ENCODE results near the gene GGA3. TPM values are rescaled to one million over a fixed set of nuclear protein-coding genes. Genes with fewer than 3 reads are reported as not detected.

Gene GGA3
- total RNA-seq, 6 donors from 2014 or later: 32.3 to 139 (median 55.4) TPM

DNA sequence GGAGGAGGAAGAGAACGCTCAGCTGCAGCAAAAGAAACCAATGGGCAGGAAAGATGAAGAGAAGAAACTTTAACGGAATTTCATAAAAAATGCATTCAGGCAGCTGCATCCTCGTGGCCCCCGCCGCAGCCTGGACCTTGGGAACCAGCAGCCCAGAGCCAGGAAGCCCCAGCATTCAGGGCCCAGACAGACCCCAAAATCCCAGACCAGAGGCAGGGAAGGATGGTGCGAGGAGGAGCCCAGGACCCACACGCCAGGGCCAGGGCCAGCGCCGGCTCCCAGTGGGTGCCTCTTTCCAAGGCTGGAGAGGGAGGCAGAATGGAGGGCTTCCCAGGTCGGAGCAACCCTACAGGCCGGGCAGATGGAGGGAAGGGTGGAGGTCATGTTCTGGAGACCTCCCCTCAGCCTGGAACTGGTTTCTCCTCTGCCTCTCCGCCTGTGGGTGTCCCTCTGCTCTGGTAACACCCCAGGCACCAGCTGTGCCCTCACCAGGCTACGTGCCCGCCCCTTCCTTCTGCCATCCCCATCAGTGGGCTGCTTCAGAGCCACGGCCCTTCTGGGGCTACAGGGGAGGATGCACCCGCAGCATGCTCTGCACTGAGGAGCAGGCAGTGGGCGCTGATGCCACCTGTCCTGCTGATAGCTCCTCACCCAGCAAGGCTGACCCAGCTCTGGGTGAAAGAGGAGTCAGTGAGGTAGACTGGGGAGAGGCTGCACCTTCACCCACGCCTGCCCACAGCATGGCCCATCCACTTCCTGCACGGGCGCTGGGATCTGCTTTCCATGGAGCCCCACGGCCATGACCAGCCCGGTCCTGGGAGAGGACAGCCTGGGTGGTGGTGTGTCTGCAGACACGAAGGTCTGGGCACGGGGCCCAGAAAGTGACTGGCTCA is 10.8 kb upstream of the GGA3 start:
- Histone ChIP-seq H3K27me3 (no peaks in the 10 kb centered on the region), H3K4me1 (peaks cover 13 to 35% (median 25%) of the 10 kb centered on the region in 4 donors), H3K4me3 (peak overlapping the region; percentile 79 to 98 (median 92)), H3K9me3 (no peaks in the 10 kb centered on the region), H3K27ac (peak overlapping the region; percentile 93 to 99 (median 95)), H3K36me3 (peaks cover 0 to 8% (median 2%) of the 10 kb centered on the region in 4 donors)
- DNase-seq (peak in 1 of 2 donors; percentile 80), ATAC-seq (ENCODE audit: low FRiP score in 2 of 2) (no peak)
- TF ChIP-seq, protein P1, sequence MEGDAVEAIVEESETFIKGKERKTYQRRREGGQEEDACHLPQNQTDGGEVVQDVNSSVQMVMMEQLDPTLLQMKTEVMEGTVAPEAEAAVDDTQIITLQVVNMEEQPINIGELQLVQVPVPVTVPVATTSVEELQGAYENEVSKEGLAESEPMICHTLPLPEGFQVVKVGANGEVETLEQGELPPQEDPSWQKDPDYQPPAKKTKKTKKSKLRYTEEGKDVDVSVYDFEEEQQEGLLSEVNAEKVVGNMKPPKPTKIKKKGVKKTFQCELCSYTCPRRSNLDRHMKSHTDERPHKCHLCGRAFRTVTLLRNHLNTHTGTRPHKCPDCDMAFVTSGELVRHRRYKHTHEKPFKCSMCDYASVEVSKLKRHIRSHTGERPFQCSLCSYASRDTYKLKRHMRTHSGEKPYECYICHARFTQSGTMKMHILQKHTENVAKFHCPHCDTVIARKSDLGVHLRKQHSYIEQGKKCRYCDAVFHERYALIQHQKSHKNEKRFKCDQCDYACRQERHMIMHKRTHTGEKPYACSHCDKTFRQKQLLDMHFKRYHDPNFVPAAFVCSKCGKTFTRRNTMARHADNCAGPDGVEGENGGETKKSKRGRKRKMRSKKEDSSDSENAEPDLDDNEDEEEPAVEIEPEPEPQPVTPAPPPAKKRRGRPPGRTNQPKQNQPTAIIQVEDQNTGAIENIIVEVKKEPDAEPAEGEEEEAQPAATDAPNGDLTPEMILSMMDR (IDR thresholded peaks at IDR 0.05): no peak
- TF ChIP-seq EP300 (IDR thresholded peaks at IDR 0.05) (no peak), POLR2A (IDR thresholded peaks at IDR 0.05) (no peak), POLR2AphosphoS5 (IDR thresholded peaks at IDR 0.05) (no peak)
- 53 to 60% methylated on average over 14 to 22 of the region's 24 CpGs for WGBS, 2 donors

DNA sequence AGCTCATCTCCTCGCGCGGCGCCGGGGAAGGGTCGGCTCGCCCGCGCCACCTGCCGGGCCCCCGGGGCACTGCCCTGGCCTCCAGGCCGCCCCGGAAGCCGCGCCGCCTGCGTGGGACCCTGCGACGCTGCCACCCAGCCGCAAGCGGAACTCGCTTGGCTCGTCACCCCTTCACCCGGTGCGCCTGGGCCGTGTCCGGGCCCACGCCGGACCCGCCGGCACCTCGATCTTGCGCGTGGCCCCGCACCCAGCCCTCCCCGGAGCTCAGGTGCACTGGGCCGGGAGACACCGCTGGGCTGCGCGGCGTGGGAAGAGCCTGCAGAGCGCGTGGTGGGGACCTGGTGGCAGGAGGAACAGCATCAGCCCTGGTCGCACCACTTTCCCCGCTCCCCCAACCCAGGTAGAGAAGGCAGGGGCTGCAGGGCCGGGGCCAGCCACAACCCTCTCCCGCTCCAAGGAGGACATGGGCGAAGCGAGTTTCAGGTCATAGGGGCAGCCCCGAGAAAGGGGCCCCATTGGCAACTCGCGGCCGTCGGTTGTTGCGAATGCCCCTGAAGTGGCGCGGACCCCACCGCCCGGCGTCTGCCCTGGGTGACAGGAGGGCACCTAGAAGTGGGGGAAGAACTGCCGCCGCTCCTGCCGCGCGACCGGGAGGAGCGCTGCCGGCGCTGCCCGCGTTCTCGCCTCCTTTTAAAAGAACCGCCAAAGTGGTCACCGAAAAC is 10.0 kb upstream of the GGA3 start:
- ATAC-seq (ENCODE audit: low FRiP score in 2 of 2) (peak; percentile 87 to 93), DNase-seq (peak; percentile 91 to 98)
- H3K27ac ChIP-seq: peak overlapping the region; percentile 93 to 99 (median 95)
- H3K36me3 ChIP-seq: peaks cover under 1 to 13% (median 9%) of the 10 kb centered on the region in 4 donors
- H3K27me3 ChIP-seq: no peaks in the 10 kb centered on the region
- WGBS, 2 donors: 0% methylated on average over 38 to 41 of the region's 74 CpGs
- no peaks in the 10 kb centered on the region for H3K9me3 ChIP-seq
- peaks cover 13 to 39% (median 26%) of the 10 kb centered on the region in 4 donors for H3K4me1 ChIP-seq
- peak overlapping the region; percentile 79 to 98 (median 92) for H3K4me3 ChIP-seq
- peak; percentile 9 to 38 for TF ChIP-seq POLR2AphosphoS5 (IDR thresholded peaks at IDR 0.05)
- no peak for TF ChIP-seq EP300 (IDR thresholded peaks at IDR 0.05)
- peak in 1 of 4 donors; percentile 64 for TF ChIP-seq POLR2A (IDR thresholded peaks at IDR 0.05)
- TF ChIP-seq, protein P1 (IDR thresholded peaks at IDR 0.05): peak; percentile 95 to 100 (median 100)

DNA sequence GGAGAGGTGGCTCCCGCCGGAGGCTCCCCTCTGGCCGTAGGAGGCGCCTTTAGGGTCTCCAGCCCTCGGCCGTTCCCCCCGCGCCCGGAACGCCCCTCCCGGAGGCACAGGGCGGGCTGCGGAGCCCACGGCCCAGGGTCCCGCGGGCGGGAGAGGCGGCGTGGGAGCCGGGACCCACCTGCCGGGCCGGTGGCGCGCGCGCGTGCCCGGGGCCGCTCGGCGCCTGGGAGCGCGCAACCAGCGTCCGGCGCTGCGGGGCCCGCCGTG is 9.5 kb upstream of the GGA3 start, which contains the start of gene MIF4GD:
Gene MIF4GD, minus strand, starts transcription at position 266 of the 267 bp plus-strand sequence. CDS start 1,036 bp downstream, outside the sequence.
- TF ChIP-seq, protein P1 (IDR thresholded peaks at IDR 0.05): no peak
- TF ChIP-seq POLR2A (IDR thresholded peaks at IDR 0.05): peak in 1 of 4 donors; percentile 79
- peaks cover 6 to 17% (median 14%) of the 10 kb centered on the region in 4 donors for H3K36me3 ChIP-seq
- peaks cover 13 to 41% (median 26%) of the 10 kb centered on the region in 4 donors for H3K4me1 ChIP-seq
- H3K4me3 ChIP-seq: peak within 1 kb of the TSS; percentile 84 to 98 (median 92)
- no peaks in the 10 kb centered on the region for H3K9me3 ChIP-seq
- 0% methylated on average over 6 to 7 of the region's 39 CpGs for WGBS, 2 donors
- peak within 1 kb of the TSS; percentile 95 to 99 (median 96) for H3K27ac ChIP-seq
- H3K27me3 ChIP-seq: no peaks in the 10 kb centered on the region
- DNase-seq: no peak
- no peak for ATAC-seq (ENCODE audit: low FRiP score in 2 of 2)

DNA sequence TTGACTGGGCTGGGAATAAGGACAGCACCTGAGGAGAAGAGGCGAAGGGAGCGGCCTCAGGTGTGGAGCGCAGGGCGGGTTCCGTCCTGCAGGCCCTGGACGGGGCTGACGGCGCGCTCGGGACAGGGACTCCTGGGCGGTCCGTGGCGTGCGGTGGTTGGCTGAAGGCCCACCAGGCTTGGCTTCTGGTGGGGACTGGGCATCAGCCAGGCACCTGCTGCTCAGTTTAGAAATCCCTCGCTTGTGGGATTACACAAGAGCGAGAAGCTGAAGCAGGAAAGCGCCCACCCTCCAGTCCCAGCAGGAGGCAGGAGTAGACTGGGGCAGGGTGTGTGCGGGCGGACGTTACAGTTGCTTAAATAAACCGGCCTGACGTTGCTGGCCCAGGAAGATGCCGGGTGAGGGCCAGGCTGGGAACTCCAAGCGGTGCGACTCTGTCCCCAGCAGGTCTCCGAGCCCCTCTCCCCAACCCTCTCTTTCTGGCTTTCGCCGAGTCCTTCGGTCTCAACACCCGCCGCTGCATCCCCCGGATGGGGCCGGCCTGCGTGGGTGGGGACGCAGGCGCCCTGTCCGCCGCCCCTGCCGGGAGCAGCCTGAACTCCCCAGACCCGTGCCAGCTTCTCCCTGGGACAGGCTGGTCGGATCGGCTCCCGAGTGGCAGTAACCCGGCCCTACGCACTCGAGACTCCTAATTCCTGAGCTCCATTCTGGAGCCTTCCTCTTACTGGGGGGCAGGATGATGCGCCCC is 9.0 kb upstream of the GGA3 start:
- Histone ChIP-seq H3K27ac (peak overlapping the region; percentile 95 to 99 (median 96)), H3K27me3 (no peaks in the 10 kb centered on the region), H3K4me1 (peaks cover 13 to 46% (median 26%) of the 10 kb centered on the region in 4 donors), H3K9me3 (no peaks in the 10 kb centered on the region), H3K4me3 (peak overlapping the region; percentile 84 to 98 (median 92)), H3K36me3 (peaks cover 7 to 22% (median 19%) of the 10 kb centered on the region in 4 donors)
- WGBS, 2 donors: 0% methylated on average over 13 to 25 of the region's 47 CpGs
- TF ChIP-seq POLR2AphosphoS5 (IDR thresholded peaks at IDR 0.05) (peak in 1 of 2 donors; percentile 24), POLR2A (IDR thresholded peaks at IDR 0.05) (peak in 1 of 4 donors; percentile 30), EP300 (IDR thresholded peaks at IDR 0.05) (no peak)
- TF ChIP-seq, protein P1 (IDR thresholded peaks at IDR 0.05): peak in 4 of 6 experiments; percentile 24 to 55 (median 36)
- ATAC-seq (ENCODE audit: low FRiP score in 2 of 2) (peak; percentile 76 to 80), DNase-seq (peak; percentile 79 to 93)
